Esophagus muscularis mucosa (tissue), 4 donors: ENCODE results near the gene IGF2BP3.

Experiments used
- CTCF ChIP-seq, 3 experiments: fragments of 200-600 bp in 2 of 3; fragments of 450-650 bp in 1 of 3; sonication (generic) in 2 of 3; IDR thresholded peaks; one replicate each; pipeline ENCODE4 v1.5.1; 2017 to 2019; ENCODE audit warnings: antibody characterized with exemption in 3 of 3, mild to moderate bottlenecking in 2 of 3, moderate library complexity in 1 of 3
- EP300 ChIP-seq: sonication (generic); formaldehyde crosslinking; IDR thresholded peaks from one replicate; pipeline ENCODE4 v1.6.1; 2017; ENCODE audit warnings: antibody characterized with exemption
- POLR2AphosphoS5 ChIP-seq, 2 donors: sonication (generic); formaldehyde crosslinking; IDR thresholded peaks; one replicate each; pipeline ENCODE4 v1.6.1; 2017; ENCODE audit warnings: antibody characterized with exemption in 2 of 2

GRCh38 chr7:23405240-23405618, 65.1 kb downstream of the IGF2BP3 start:
- TF ChIP-seq POLR2AphosphoS5 (IDR thresholded peaks at IDR 0.05) (no peak), CTCF (IDR thresholded peaks at IDR 0.05) (no peak), EP300 (no peak)
